NCI-H2227 (cell line): ENCODE results near the gene PHYKPL.

ENCODE experiments used
- DNase-seq: peaks from one replicate; lab custom pipeline; 2025; ENCODE audit not compliant: unreplicated experiment; lab: John Stamatoyannopoulos, UW

Gene PHYKPL

GRCh38 chr5:178192787-178193186, 39.8 kb downstream of the PHYKPL start:
- no peak for DNase-seq

- no peak for DNase-seq
Observed at GRCh38 chr5:178192244-178192643, 40.4 kb downstream of the PHYKPL start.

GRCh38 chr5:178191661-178192060, 40.9 kb downstream of the PHYKPL start:
- no peak for DNase-seq

GRCh38 chr5:178189433-178189832, 43.2 kb downstream of the PHYKPL start:
- no peak for DNase-seq

- DNase-seq: no peak
Observed at GRCh38 chr5:178187014-178187413, 45.6 kb downstream of the PHYKPL start, which contains the start of gene GMCL2. TSS of gene GMCL2 (minus strand) at chr5:178187371. CDS start at chr5:178187299, 72 bp downstream.

GRCh38 chr5:178186427-178186826, 46.2 kb downstream of the PHYKPL start:
- no peak for DNase-seq

- DNase-seq: no peak
Observed at GRCh38 chr5:178182158-178182876, 50.3 kb downstream of the PHYKPL start.

GRCh38 chr5:178180141-178180863, 52.3 kb downstream of the PHYKPL start:
- DNase-seq: no peak

GRCh38 chr5:178177569-178177968, 55.0 kb downstream of the PHYKPL start:
- no peak for DNase-seq

GRCh38 chr5:178176791-178177190, 55.8 kb downstream of the PHYKPL start:
- no peak for DNase-seq

- no peak for DNase-seq
Observed at GRCh38 chr5:178174456-178174855, 58.1 kb downstream of the PHYKPL start.

- DNase-seq: no peak
Observed at GRCh38 chr5:178170455-178170854, 62.1 kb downstream of the PHYKPL start.

GRCh38 chr5:178165581-178165980, 67.0 kb downstream of the PHYKPL start:
- no peak for DNase-seq

GRCh38 chr5:178163772-178164735, 68.5 kb downstream of the PHYKPL start:
- DNase-seq: peak; percentile 89

- no peak for DNase-seq
Observed at GRCh38 chr5:178162481-178162880, 70.1 kb downstream of the PHYKPL start.

- no peak for DNase-seq
Observed at GRCh38 chr5:178160176-178160575, 72.4 kb downstream of the PHYKPL start.
